DND-41 (cell line): Measurements from ENCODE around the gene IL22RA1.

ENCODE experiments used
- ATAC-seq: fragments of 200-7000 bp; cut with Tn5 transposase; 3 replicates; pipeline ENCODE4 v1.9.1; 2021; ENCODE audit warnings: low read depth; ENCODE audit not compliant: insufficient read depth
- DNase-seq: peaks from one replicate; pipeline ENCODE4 v3.0.0-alpha.2; 2020
- H2AFZ ChIP-seq: 2 replicates; pipeline ENCODE4 v1.6.0; 2012; ENCODE audit warnings: low read depth, low read length
- H3K27ac ChIP-seq: 2 replicates; pipeline ENCODE4 v1.5.1; 2012; ENCODE audit warnings: low read length, inconsistent platforms
- H3K27me3 ChIP-seq: fragments of 200-600 bp; sonication (generic); 2 replicates; pipeline ENCODE4 v1.6.0; 2012; ENCODE audit warnings: low read length, mild to moderate bottlenecking, inconsistent platforms; ENCODE audit not compliant: insufficient read depth, poor library complexity
- H3K36me3 ChIP-seq: 2 replicates; pipeline ENCODE4 v1.5.1; 2012; ENCODE audit warnings: low read length, inconsistent platforms; ENCODE audit not compliant: insufficient read depth
- H3K4me1 ChIP-seq: 2 replicates; pipeline ENCODE4 v1.5.1; 2012; ENCODE audit warnings: mild to moderate bottlenecking, low read length; ENCODE audit not compliant: insufficient read depth
- H3K4me2 ChIP-seq: 2 replicates; pipeline ENCODE4 v1.6.0; 2012; ENCODE audit warnings: mild to moderate bottlenecking, moderate library complexity, low read length, inconsistent platforms; ENCODE audit not compliant: insufficient read depth
- H3K4me3 ChIP-seq, 2 experiments: fragments of 200-600 bp in 1 of 2; shearing (Covaris generic) in 1 of 2; 2 replicates each; pipeline ENCODE4 v1.5.1; 2012 to 2016; ENCODE audit warnings: inconsistent platforms in 2 of 2, low read length in 2 of 2, mild to moderate bottlenecking in 2 of 2, low read depth in 1 of 2, moderate library complexity in 1 of 2
- H3K79me2 ChIP-seq: 2 replicates; pipeline ENCODE4 v1.6.0; 2012; ENCODE audit warnings: low read length, inconsistent platforms; ENCODE audit not compliant: insufficient read depth
- H3K9ac ChIP-seq: 2 replicates; pipeline ENCODE4 v1.6.0; 2012; ENCODE audit warnings: low read depth, mild to moderate bottlenecking, inconsistent platforms, low read length, moderate library complexity
- H3K9me3 ChIP-seq: 2 replicates; pipeline ENCODE4 v1.5.1; 2012; ENCODE audit warnings: low read length, moderate library complexity, mild to moderate bottlenecking, inconsistent platforms; ENCODE audit not compliant: insufficient read depth, severe bottlenecking
- H4K20me1 ChIP-seq: 2 replicates; pipeline ENCODE4 v1.6.0; 2012; ENCODE audit warnings: low read length; ENCODE audit not compliant: insufficient read depth
- EZH2 ChIP-seq: IDR thresholded peaks from 3 replicates; pipeline ENCODE4 v1.6.1; 2012; ENCODE audit warnings: borderline replicate concordance, low read depth, mild to moderate bottlenecking, moderate library complexity, low read length, inconsistent platforms; ENCODE audit not compliant: severe bottlenecking
- TF ChIP-seq, protein P1 (sequence below): IDR thresholded peaks from 2 replicates; pipeline ENCODE4 v1.5.1; 2012; ENCODE audit warnings: borderline replicate concordance, low read length, moderate library complexity, mild to moderate bottlenecking; ENCODE audit not compliant: poor library complexity, severe bottlenecking; ENCODE audit errors: extremely low read depth

Gene IL22RA1

DNA sequence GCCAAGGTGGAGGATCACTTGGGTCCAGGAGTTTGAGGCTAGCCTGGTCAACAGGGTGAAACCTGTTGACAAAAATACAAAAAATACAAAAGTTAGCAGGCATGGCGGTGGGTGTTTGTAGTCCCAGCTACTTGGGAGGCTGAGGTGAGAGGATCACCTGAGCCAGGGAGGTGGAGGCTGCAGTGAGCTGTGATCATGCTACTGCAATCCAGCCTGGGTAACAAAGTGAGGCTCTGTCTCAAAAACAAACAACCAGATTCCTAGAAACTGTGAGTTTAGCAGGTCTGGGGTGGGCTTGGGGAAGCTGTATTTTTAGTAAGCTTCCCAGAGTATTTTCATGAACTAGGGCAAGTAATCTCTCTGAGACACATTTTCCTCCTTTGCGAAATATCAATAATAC, 25.8 kb downstream of the IL22RA1 start:
- no peak for ATAC-seq
- H3K9ac ChIP-seq: no peak overlapping the region
- no peak overlapping the region for H3K4me3 ChIP-seq
- H3K36me3 ChIP-seq: no peaks in the 10 kb centered on the region
- no peaks in the 10 kb centered on the region for H3K4me1 ChIP-seq
- no peak for DNase-seq
- H3K79me2 ChIP-seq: no peaks in the 10 kb centered on the region
- no peak overlapping the region for H3K4me2 ChIP-seq
- H3K9me3 ChIP-seq: no peaks in the 10 kb centered on the region
- peaks cover 10% of the 10 kb centered on the region; the same call in 1 of the 2 replicates for H4K20me1 ChIP-seq
- no peak for TF ChIP-seq EZH2
- TF ChIP-seq, protein P1, sequence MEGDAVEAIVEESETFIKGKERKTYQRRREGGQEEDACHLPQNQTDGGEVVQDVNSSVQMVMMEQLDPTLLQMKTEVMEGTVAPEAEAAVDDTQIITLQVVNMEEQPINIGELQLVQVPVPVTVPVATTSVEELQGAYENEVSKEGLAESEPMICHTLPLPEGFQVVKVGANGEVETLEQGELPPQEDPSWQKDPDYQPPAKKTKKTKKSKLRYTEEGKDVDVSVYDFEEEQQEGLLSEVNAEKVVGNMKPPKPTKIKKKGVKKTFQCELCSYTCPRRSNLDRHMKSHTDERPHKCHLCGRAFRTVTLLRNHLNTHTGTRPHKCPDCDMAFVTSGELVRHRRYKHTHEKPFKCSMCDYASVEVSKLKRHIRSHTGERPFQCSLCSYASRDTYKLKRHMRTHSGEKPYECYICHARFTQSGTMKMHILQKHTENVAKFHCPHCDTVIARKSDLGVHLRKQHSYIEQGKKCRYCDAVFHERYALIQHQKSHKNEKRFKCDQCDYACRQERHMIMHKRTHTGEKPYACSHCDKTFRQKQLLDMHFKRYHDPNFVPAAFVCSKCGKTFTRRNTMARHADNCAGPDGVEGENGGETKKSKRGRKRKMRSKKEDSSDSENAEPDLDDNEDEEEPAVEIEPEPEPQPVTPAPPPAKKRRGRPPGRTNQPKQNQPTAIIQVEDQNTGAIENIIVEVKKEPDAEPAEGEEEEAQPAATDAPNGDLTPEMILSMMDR: no peak
- no peak overlapping the region for H2AFZ ChIP-seq
- no peak overlapping the region for H3K27ac ChIP-seq
- peaks cover 34% of the 10 kb centered on the region for H3K27me3 ChIP-seq

DNA sequence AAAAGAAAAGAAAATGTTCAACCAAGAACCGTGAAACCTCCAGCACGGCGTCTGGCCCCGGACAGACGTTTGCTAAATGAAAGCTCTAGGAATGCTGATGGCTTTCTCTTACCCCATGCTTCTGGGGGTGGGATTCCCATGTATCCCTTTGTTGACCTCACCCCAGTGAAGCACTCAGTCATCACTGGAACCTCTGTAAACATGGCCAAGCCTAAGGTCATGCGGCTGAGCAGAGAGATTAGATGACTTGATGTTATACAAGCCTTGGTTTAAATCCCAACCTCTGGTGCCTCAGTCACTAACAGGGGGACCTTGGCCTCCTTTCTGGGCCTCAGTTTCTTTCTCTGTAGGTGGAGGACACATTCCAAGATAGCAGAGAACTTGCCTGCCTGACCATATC, 28.2 kb downstream of the IL22RA1 start:
- peaks cover 3% of the 10 kb centered on the region for H4K20me1 ChIP-seq
- TF ChIP-seq, protein P1: no peak
- TF ChIP-seq EZH2: no peak
- peaks cover 34% of the 10 kb centered on the region for H3K27me3 ChIP-seq

DNA sequence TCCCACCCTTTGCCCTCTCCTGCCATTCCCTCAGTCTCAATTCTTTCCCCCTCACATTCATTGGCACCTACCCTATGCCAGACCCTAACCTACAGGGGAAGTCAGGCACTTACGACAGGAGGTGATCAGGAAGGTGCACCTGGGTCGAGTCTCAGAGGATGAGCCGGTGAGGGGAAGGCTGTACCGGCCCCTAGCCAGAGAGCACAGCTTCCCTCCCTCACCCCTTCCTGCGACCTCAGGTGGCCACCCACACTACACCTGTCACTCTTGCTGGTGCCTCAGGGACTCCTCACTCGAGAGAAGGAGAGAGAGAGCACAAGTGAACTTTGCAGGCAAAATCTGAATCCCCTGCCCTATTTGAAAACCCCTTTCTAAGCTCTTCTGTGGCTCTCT, 29.3 kb downstream of the IL22RA1 start:
- H3K27ac ChIP-seq: no peak overlapping the region
- no peak for DNase-seq

More for the DNA sequence above, 28.2 kb downstream of the IL22RA1 start:
- no peak overlapping the region for H2AFZ ChIP-seq
- no peaks in the 10 kb centered on the region for H3K36me3 ChIP-seq
- no peak for ATAC-seq
- no peak overlapping the region for H3K27ac ChIP-seq
- H3K4me1 ChIP-seq: no peaks in the 10 kb centered on the region
- no peak for DNase-seq
- H3K79me2 ChIP-seq: no peaks in the 10 kb centered on the region
- no peak overlapping the region for H3K4me3 ChIP-seq
- H3K9ac ChIP-seq: no peak overlapping the region
- no peak overlapping the region for H3K4me2 ChIP-seq
- H3K9me3 ChIP-seq: no peaks in the 10 kb centered on the region

More for the DNA sequence above, 29.3 kb downstream of the IL22RA1 start:
- Histone ChIP-seq H3K4me1 (no peaks in the 10 kb centered on the region), H2AFZ (no peak overlapping the region), H3K79me2 (no peaks in the 10 kb centered on the region), H4K20me1 (no peaks in the 10 kb centered on the region; the same call in none of the 2 replicates), H3K4me2 (no peak overlapping the region), H3K4me3 (no peak overlapping the region), H3K36me3 (no peaks in the 10 kb centered on the region), H3K27me3 (peaks cover 35% of the 10 kb centered on the region), H3K9me3 (no peaks in the 10 kb centered on the region), H3K9ac (no peak overlapping the region)
- no peak for ATAC-seq
- TF ChIP-seq, protein P1: no peak
- no peak for TF ChIP-seq EZH2
